OCI-LY7 (cell line): ENCODE results near the gene INPP5A. TPM values are rescaled to one million over a fixed set of nuclear protein-coding genes. Genes with fewer than 3 reads are reported as not detected.

ENCODE experiments used
- BruUV-seq: library from RNA; stranded (reverse); fragments of 400-500 nt; replicated peaks from 2 replicates; lab custom pipeline; 2021; lab: Mats Ljungman, UMichigan
- CTCF ChIA-PET: fragments of 300-600 bp; sonication (Branson Sonifier 250); formaldehyde crosslinking; loops from one replicate; lab custom pipeline; 2022; ENCODE audit warnings: antibody characterized with exemption; ENCODE audit not compliant: unreplicated experiment; lab: Charles Lee
- POLR2A ChIA-PET: fragments of 300-600 bp; sonication (Branson Sonifier 250); formaldehyde crosslinking; loops from one replicate; lab custom pipeline; 2022; ENCODE audit warnings: antibody characterized with exemption; lab: Charles Lee
- DNase-seq: peaks from one replicate; pipeline ENCODE4 v3.0.0-alpha.2; 2015; ENCODE audit warnings: low spot score
- H2AFZ ChIP-seq: fragments of 200-600 bp; sonication (generic), shearing (Covaris generic); 2 replicates; pipeline ENCODE4 v1.6.1; 2014; ENCODE audit warnings: mild to moderate bottlenecking, antibody characterized with exemption, low read length, moderate library complexity
- H3K27ac ChIP-seq: fragments of 200-600 bp; sonication (generic); 2 replicates; pipeline ENCODE4 v1.5.1; 2014; ENCODE audit warnings: mixed run types, low read depth, mild to moderate bottlenecking, moderate library complexity, low read length, inconsistent platforms; ENCODE audit not compliant: poor library complexity, severe bottlenecking
- H3K36me3 ChIP-seq: fragments of 200-600 bp; sonication (generic); 2 replicates; pipeline ENCODE4 v1.6.1; 2014; ENCODE audit warnings: mild to moderate bottlenecking, antibody characterized with exemption, low read length, moderate library complexity, mixed read lengths; ENCODE audit not compliant: insufficient read depth
- H3K4me1 ChIP-seq: fragments of 200-600 bp; sonication (generic); 2 replicates; pipeline ENCODE4 v1.5.1; 2014; ENCODE audit warnings: mild to moderate bottlenecking, low read length; ENCODE audit not compliant: insufficient read depth, poor library complexity, severe bottlenecking
- H3K4me2 ChIP-seq: fragments of 200-600 bp; sonication (generic); 2 replicates; pipeline ENCODE4 v1.6.1; 2014; ENCODE audit warnings: mild to moderate bottlenecking, low read length
- H3K4me3 ChIP-seq: fragments of 200-600 bp; sonication (generic); 2 replicates; pipeline ENCODE4 v1.5.1; 2014; ENCODE audit warnings: mild to moderate bottlenecking, low read depth, low read length; ENCODE audit not compliant: poor library complexity, severe bottlenecking
- H3K79me2 ChIP-seq: fragments of 200-600 bp; sonication (generic); 2 replicates; pipeline ENCODE4 v1.6.1; 2016; ENCODE audit warnings: low read depth, mild to moderate bottlenecking, low read length, moderate library complexity, mixed read lengths; ENCODE audit not compliant: insufficient read depth
- H3K9me2 ChIP-seq: fragments of 200-600 bp; sonication (generic); 2 replicates; pipeline ENCODE4 v1.6.1; 2016; ENCODE audit warnings: mild to moderate bottlenecking, low read length, mixed read lengths; ENCODE audit not compliant: insufficient read depth
- H3K9me3 ChIP-seq: fragments of 200-600 bp; sonication (generic); 2 replicates; pipeline ENCODE4 v1.6.1; 2014; ENCODE audit warnings: mild to moderate bottlenecking, mixed run types, low read length, mixed read lengths
- H4K20me1 ChIP-seq: fragments of 200-600 bp; sonication (generic); 2 replicates; pipeline ENCODE4 v1.6.1; 2014; ENCODE audit warnings: mild to moderate bottlenecking, antibody characterized with exemption, low read length, moderate library complexity, mixed read lengths; ENCODE audit not compliant: insufficient read depth
- CTCF ChIP-seq: fragments of 200-600 bp; sonication (generic); conservative IDR thresholded peaks from 2 replicates; pipeline ENCODE4 v1.5.1; 2014; ENCODE audit warnings: mild to moderate bottlenecking, antibody characterized with exemption, low read length, moderate library complexity, mixed read lengths
- EZH2phosphoT487 ChIP-seq: fragments of 200-600 bp; sonication (generic); IDR thresholded peaks from 2 replicates; pipeline ENCODE4 v1.6.1; 2018; ENCODE audit warnings: low read depth, borderline replicate concordance, mild to moderate bottlenecking, mixed run types, antibody characterized with exemption, low read length, moderate library complexity, mixed read lengths
- intact Hi-C: fragments of 100-400 bp; cut with micrococcal nuclease; formaldehyde crosslinking; loops from one replicate; pipeline ENCODE4 v1.10.0; 2022; ENCODE audit not compliant: unreplicated experiment
- total RNA-seq, 2 experiments: library from RNA; depleted of rRNA in 1 of 2; stranded (reverse); fragments of >200 nt in 1 of 2; shearing (Covaris generic) in 1 of 2; gene quantifications; 2 replicates each; pipeline ENCODE4 v1.2.3, GENCODE V29; 2014 to 2022

The INPP5A gene
- total RNA-seq, 2 experiments from 2014 or later = 14.5 to 18.4 TPM

DNA sequence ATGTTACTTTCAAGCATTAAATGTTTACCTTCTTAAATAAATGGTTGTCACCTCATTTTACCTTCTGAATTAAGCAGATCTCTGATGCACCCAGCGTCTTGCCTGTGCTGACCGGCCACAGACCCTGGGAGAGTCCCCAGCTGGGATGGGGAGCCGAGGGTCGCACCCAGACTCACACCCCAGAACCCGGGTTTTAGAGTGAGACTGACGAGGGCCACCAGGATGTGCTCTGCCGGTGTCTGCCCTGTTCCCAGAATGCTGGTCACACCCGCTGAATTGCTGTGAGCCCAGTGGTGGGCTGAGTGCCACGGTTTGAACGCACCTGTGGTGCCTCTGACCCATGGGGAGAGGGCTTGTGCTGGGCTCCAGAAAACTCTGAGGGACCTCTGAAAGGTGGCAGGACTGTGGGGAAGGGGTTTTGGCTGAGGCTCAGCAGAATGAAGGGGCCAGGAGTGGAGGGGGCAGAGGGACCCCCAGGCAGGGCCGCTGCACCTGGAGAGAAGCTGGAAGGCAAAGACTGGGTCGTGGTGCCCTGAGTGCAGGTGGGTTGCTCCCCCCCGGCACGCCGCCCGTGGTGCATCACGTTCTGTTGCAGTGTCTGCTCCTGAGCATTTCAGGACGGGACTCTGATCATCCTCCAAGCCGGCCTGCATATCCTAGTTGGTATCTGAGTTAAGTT is 39.2 kb downstream of the INPP5A start:
- POLR2A ChIA-PET = no interaction called here
- intact Hi-C loops = no loop called here
- Histone ChIP-seq H3K27ac (no peak overlapping the region), H3K4me1 (peaks cover 12% of the 10 kb centered on the region), H3K4me3 (no peak overlapping the region), H3K36me3 (no peaks in the 10 kb centered on the region), H3K9me3 (no peaks in the 10 kb centered on the region), H3K9me2 (no peaks in the 10 kb centered on the region), H2AFZ (no peak overlapping the region), H3K4me2 (no peak overlapping the region), H4K20me1 (no peaks in the 10 kb centered on the region; the same call in 1 of the 2 replicates), H3K79me2 (no peaks in the 10 kb centered on the region)
- TF ChIP-seq CTCF (no peak), EZH2phosphoT487 (no peak)
- no peak for DNase-seq
- BruUV-seq = no TSS peak
- CTCF ChIA-PET = no interaction called here

GRCh38 chr10:132577350-132578003 is 39.9 kb downstream of the INPP5A start:
- H3K4me3 ChIP-seq = no peak overlapping the region
- BruUV-seq = no TSS peak
- no peak overlapping the region for H2AFZ ChIP-seq
- H3K4me2 ChIP-seq = no peak overlapping the region
- TF ChIP-seq EZH2phosphoT487 (no peak), CTCF (no peak)
- no peaks in the 10 kb centered on the region for H3K36me3 ChIP-seq
- peaks cover 5% of the 10 kb centered on the region for H3K4me1 ChIP-seq
- CTCF ChIA-PET = no interaction called here
- H3K79me2 ChIP-seq = no peaks in the 10 kb centered on the region
- no peak for DNase-seq
- intact Hi-C loops = no loop called here
- H3K27ac ChIP-seq = no peak overlapping the region
- no peaks in the 10 kb centered on the region for H3K9me3 ChIP-seq
- POLR2A ChIA-PET = no interaction called here
- no peaks in the 10 kb centered on the region; the same call in 1 of the 2 replicates for H4K20me1 ChIP-seq
- H3K9me2 ChIP-seq = no peaks in the 10 kb centered on the region
